ENCODE measurements around the gene RRM2. TPM values are rescaled to one million over a fixed set of nuclear protein-coding genes. Genes with fewer than 3 reads are reported as not detected.

RRM2 gene
- polyA plus RNA-seq, 2 of the 4 experiments (the other 2 are of a cell fraction): 84.4 to 111 TPM

GRCh38 chr2:10164601-10165000 is 42.1 kb downstream of the RRM2 start:
- TF ChIP-seq CHD4 (IDR thresholded peaks at IDR 0.05; ENCODE audit: borderline replicate concordance) (no peak), MAX (IDR thresholded peaks at IDR 0.05) (no peak), KDM5A (IDR thresholded peaks at IDR 0.05) (no peak), ZFP36 (IDR thresholded peaks at IDR 0.05; ENCODE audit: borderline replicate concordance, partially characterized antibody) (no peak), REST (IDR thresholded peaks at IDR 0.05) (no peak), HOXB13 (CRISPR knock-in tag; IDR thresholded peaks at IDR 0.05; ENCODE audit: low read depth) (no peak), RFX5 (IDR thresholded peaks at IDR 0.05) (no peak), HES2 (IDR thresholded peaks at IDR 0.05) (no peak), PBX3 (IDR thresholded peaks at IDR 0.05) (no peak), NR3C1 (IDR thresholded peaks at IDR 0.05) (no peak), EP300 (IDR thresholded peaks at IDR 0.05) (no peak), EHF (CRISPR knock-in tag; IDR thresholded peaks at IDR 0.05) (no peak), PHF8 (IDR thresholded peaks at IDR 0.05; ENCODE audit: borderline replicate concordance, low read depth) (no peak), HOXA7 (CRISPR knock-in tag; IDR thresholded peaks at IDR 0.05) (no peak), GATA3 (IDR thresholded peaks at IDR 0.05; ENCODE audit: borderline replicate concordance) (no peak), HMGXB4 (CRISPR knock-in tag; IDR thresholded peaks at IDR 0.05; ENCODE audit: borderline replicate concordance) (no peak), ZNF302 (CRISPR knock-in tag; IDR thresholded peaks at IDR 0.05) (no peak), NPAS2 (CRISPR knock-in tag; IDR thresholded peaks at IDR 0.05; ENCODE audit: borderline replicate concordance) (no peak)
- POLR2A ChIA-PET: no interaction called here
- ATAC-seq (no peak), FAIRE-seq (no peak), DNase-seq (ENCODE audit: low read depth in 1 of 2, low spot score in 1 of 2) (no peak)
- Histone ChIP-seq H3K27ac (no peak overlapping the region), H3K9me3 (no peaks in the 10 kb centered on the region), H3K4me1 (peaks cover 1% of the 10 kb centered on the region; the same call in 2 of the 3 replicates), H3K4me3 (no peak overlapping the region), H3K4me2 (no peak overlapping the region)
- WGBS (ENCODE audit: missing lambda C conversion rate): 92% methylated on average over 8 of the region's 8 CpGs
- CTCF ChIA-PET: interaction anchor here (0.6 to 6.9 kb wide), 7 partner anchors 8 to 270 kb away, joined by 3 to 53 read pairs (median 4); partner anchors contain the start of gene HPCAL1

- CTCF ChIA-PET: interaction anchor here (0.6 to 6.9 kb wide), 7 partner anchors 9 to 270 kb away, joined by 3 to 53 read pairs (median 3); partner anchors contain the start of gene HPCAL1
- H3K27ac ChIP-seq: no peak overlapping the region
- peaks cover 8% of the 10 kb centered on the region for H3K4me1 ChIP-seq
- no peak for DNase-seq (ENCODE audit: low read depth in 1 of 2, low spot score in 1 of 2)
- POLR2A ChIA-PET: no interaction called here
- TF ChIP-seq FOXS1 (CRISPR knock-in tag; IDR thresholded peaks at IDR 0.05) (no peak), HES2 (IDR thresholded peaks at IDR 0.05) (no peak), E2F6 (IDR thresholded peaks at IDR 0.05; ENCODE audit: borderline replicate concordance, low read depth) (no peak), HOXA7 (CRISPR knock-in tag; IDR thresholded peaks at IDR 0.05) (no peak)
- whole genome bisulfite sequencing (ENCODE audit: missing lambda C conversion rate): 91% methylated on average over 11 of the region's 11 CpGs
- no peak for FAIRE-seq
- H3K4me2 ChIP-seq: no peak overlapping the region
- H3K4me3 ChIP-seq: no peak overlapping the region
- no peaks in the 10 kb centered on the region for H3K9me3 ChIP-seq
- ATAC-seq: no peak
Observed at GRCh38 chr2:10165282-10165681, 42.7 kb downstream of the RRM2 start.

Measured in A549 (cell line).